Mucosa of gallbladder (tissue), 1 donor: Measurements from ENCODE around the gene PGM1. TPM values are rescaled to one million over a fixed set of nuclear protein-coding genes. Genes with fewer than 3 reads are reported as not detected.
A peak's percentile ranks its signal among the peaks of the same experiment; 100 is the strongest.

Experiments
- DNase-seq: peaks from one replicate; pipeline ENCODE4 v3.0.0-alpha.2; 2020; ENCODE audit warnings: low spot score
- total RNA-seq: library from RNA; stranded (reverse); gene quantifications from one replicate; pipeline ENCODE4 v1.2.1, GENCODE V29; 2021
- donor health status: DM: no; HTN: no; CAD: no.

The PGM1 gene
- total RNA-seq, 1 donor from 2014 or later = 73.2 TPM

GRCh38 chr1:63601061-63601460, 7.8 kb downstream of the PGM1 start:
- DNase-seq = no peak

GRCh38 chr1:63601463-63601862, 8.3 kb downstream of the PGM1 start:
- DNase-seq = no peak

DNA sequence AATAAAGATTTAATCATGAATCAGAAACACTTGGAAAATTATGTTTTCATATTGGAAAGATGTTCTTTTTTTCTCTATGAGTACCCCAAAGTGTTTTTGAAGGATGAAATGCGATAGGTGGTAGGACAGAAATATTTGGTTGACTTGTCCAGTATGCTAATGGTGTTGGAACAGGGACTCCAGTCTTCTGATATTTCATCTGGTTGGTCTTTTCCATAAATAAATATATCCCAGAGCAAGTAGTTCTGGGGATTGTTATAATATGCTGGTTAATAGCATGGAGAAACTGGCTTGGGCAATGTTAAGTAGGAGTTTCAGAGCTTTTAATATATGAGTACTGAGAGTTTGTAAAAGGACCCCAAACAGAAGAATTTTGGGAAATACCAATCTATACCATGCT, 8.7 kb downstream of the PGM1 start:
- no peak for DNase-seq

- DNase-seq = no peak
Observed at GRCh38 chr1:63602629-63603028, 9.4 kb downstream of the PGM1 start.

- DNase-seq = no peak
Observed at GRCh38 chr1:63603810-63604209, 10.6 kb downstream of the PGM1 start.

DNA sequence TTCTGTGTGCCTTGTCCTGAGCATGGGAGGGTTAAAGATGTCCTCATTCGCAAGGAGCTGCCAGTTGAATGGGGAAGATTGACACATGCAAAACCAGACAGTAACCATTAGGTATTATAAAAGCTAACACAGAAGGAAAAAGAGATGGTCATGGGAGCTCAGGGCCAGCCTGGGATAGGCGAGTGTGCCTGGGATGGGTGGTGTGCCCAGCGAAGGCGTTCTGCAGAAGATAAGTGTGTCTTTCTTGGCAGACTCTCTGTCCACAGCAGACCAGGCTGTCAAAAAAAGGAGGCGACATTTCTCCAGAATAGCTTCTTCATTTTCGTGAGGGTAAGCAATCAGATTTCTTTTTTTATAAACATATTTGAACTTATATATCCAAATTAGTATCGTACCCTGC, 14.1 kb downstream of the PGM1 start:
- DNase-seq = no peak

DNA sequence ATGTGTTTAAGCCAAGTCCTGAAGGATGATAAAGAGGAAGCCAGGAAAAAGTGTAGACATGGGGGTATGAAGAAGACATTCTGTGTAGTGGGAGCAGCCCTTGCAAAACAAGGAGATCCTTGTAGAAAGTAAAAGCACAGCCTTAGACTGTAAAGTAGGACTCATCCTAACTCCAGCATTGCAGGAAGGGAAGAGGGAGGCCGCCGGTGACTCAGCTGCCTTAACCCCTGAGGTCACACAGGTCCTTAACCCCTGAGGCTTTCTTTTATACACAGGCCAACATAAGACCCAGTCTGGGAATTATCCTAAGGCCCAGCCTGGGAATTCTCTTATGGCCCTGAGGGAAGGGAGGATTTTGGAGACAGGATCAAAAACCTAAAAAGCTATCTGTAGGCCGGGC, 18.0 kb downstream of the PGM1 start:
- no peak for DNase-seq

DNA sequence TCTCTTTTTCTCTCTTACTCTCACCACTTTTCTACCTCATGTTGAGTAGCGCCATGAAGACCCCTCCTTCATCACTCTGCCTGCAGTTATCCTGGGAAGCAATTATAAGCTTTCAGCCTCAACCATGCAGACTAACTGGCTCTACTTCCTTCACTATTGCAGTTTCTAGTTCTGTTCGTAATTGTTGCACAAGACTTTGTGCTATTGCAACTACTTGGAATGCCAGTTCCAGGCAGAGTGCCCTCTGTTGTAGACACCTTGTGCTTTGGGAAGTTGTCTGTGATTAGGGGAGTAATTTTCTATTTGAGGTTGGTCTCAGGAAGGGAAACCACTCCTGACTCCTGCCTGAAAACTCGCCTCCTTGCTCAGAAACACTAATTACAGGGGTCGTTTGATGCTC, 19.4 kb downstream of the PGM1 start:
- DNase-seq = no peak

GRCh38 chr1:63612971-63613370, 19.8 kb downstream of the PGM1 start:
- DNase-seq = no peak

DNA sequence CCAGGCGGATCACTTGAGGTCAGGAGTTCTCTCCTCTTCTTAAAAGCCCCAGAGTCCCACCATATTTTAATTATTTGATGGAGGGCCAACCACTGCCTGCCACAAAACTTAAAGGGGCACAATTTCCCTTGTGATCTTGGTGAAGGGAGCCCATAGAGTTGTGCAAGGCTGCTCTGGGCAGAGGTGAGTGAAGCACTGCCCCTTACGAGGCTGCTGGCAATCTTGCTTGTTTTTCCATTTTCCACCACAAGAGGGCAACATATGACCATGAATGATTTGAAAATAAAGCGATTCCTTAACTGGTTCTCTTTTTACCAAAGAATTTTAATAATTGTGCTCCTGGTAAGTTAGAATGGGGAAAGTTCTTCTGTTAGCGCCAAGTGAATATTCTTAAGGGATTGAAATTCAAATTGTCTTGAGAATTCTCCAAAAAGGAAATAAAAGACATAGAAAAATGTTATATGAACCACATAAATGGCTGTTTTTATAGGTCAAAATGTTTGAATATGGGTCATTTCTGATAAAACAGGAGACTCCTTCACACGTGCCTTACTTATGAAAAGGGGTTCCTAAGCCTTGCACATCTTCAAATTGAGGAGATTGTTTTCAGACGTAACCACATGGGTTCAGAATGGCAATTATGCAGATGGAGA, 22.7 kb downstream of the PGM1 start:
- DNase-seq = peak; percentile 78

GRCh38 chr1:63617450-63617849, 24.2 kb downstream of the PGM1 start:
- no peak for DNase-seq

DNA sequence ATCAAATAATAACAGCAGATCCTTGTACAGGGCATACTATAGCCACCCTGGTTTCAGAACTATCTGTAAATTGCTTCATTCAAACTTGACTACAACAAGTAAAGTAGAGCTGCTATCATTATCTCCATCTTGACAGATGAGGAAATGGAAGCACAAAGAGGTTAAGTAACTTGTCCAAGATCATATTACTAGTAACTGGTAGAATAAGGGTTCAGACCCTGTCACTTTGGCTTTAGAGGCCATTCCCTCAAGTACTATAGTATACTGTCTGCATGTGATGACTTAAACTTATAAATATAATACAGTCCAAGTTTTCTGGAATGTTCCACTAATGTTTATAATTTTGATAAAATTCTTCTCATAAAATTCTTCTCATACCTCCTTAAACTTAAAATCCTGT, 24.8 kb downstream of the PGM1 start:
- DNase-seq = no peak

DNA sequence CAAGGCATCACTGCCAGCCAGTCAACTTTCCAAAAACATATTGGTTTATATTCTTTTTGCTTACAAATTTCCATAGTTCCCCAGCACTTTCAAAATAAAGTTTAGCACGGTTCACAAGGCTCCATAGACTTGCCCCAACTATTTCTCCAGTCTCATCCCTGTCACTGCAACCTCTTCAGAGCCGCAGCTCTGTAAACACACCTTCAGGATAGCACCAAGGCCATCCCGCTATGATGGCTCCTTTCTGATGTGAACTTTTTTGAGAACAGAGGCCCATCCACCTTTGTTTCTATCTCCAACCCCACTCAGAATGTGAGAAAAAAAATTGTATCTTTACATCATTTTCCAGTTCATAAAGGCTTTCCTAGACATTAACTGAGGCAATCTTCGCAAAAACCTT, 26.3 kb downstream of the PGM1 start:
- no peak for DNase-seq

- no peak for DNase-seq
Observed at GRCh38 chr1:63620671-63621070, 27.5 kb downstream of the PGM1 start.

DNA sequence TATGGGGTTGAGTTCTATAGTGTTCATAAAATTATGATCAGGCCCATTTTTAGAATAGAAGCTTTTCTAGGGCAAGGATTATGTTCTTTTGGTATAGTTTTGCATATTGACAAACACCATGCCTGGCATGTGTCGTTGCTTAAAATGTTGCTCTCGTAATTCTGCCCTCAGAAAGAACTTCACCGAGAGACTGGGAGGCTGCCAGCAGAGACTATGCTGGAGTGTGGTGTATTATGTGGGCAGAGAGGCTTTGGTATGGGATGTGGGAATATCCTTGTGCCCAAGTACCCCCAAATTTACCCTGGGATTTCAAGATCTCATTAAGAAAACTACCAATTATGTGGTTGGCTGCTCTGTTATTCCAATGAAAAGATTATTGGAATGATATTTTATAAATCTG, 27.9 kb downstream of the PGM1 start:
- no peak for DNase-seq

- DNase-seq = peak; percentile 27
Observed at GRCh38 chr1:63621698-63622097, 28.5 kb downstream of the PGM1 start.

GRCh38 chr1:63622849-63623566, 29.8 kb downstream of the PGM1 start:
- DNase-seq = no peak

DNA sequence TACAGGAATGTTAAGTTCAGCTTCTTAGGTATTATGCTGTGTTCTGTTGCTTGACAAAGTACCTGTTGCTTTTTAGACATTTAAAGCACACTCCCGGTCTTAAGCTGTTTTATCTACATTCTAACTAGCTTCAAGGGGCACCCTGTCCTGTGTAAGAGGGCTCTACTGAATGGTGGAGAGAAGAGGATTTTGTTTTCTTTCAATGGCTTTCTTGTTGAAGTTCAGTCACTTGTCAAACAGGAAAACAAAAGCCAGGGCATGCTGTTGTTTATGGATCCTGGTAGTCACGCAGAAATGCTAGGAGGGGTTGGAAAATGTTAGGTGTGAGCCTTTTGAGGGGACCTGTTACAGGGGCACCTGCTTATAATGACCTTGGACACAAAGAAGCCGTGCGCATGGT, 30.7 kb downstream of the PGM1 start:
- DNase-seq = no peak

DNA sequence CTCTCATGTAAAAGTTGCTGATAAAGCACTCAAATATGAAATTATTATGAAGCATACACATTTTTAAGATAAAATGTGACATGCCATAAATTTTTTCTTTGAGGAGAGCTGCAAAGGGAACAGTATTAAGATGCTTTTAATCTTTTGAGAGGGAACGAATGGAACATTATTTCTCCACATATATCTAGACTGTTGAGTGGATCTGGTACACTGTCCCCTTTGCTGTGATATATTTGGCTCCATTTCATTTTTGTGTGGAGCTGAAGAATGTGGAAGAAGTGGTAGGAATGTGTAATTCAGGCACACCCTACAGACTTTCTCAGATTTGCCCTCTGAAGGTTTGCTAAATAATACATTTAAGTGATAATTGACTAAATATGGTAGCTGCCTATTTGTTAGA, 31.7 kb downstream of the PGM1 start:
- DNase-seq = no peak

- DNase-seq = peak; percentile 20
Observed at GRCh38 chr1:63626222-63626621, 33.0 kb downstream of the PGM1 start.

GRCh38 chr1:63628607-63629006, 35.4 kb downstream of the PGM1 start:
- peak; percentile 32 for DNase-seq

DNA sequence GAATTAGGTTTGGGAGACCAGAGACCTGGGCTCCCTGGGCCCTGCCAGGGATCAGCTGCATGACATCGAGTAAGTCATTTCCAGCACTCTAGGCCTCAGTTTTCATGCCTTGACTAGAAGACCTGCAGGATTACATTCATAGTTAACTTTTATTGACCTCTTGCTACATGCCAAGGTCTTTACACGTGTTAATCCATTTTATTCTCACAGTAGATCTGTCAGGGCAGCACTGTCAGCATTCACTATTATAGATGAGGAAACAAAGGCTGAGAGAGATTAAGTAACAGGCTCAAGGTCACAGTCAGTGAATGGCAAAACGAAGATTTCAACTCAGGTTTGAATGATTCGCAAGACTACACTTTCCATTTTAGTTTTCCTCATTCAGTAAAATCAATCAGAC, 37.0 kb downstream of the PGM1 start:
- no peak for DNase-seq

DNA sequence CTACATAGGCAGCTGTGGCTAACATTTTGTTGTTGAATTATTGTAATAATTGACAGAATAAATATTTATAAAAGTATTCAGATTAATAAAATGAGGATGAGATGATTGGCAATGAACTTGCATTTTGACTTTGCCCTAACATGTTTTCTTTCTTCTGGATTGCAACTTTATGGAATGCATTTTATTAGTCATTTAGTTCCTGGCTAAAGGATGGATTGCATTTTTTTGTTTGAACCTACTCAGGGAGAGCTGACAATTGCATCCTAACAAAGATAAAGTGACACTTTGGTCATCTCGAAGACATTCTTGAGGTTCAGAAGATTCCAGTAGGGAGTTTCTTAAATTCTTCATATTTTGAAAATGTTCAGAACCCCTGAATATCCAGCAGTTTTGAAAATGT, 37.5 kb downstream of the PGM1 start:
- DNase-seq = no peak

- no peak for DNase-seq
Observed at GRCh38 chr1:63632110-63632509, 38.9 kb downstream of the PGM1 start.
